Colonic mucosa (tissue), 4 donors: Measurements from ENCODE around the gene RPTOR. TPM values are rescaled to one million over a fixed set of nuclear protein-coding genes. Genes with fewer than 3 reads are reported as not detected.
"Not testable (repeated sequence)": the region's sequence is repeated elsewhere in the genome, so short reads cannot be mapped to it uniquely, and the experiment has no call there.

Experiments
- DNase-seq: peaks from one replicate; pipeline ENCODE4 v3.0.0-alpha.2; 2020
- H3K27ac ChIP-seq: fragments of 200-600 bp; one replicate; pipeline ENCODE4 v1.8.0; 2021
- H3K27me3 ChIP-seq: fragments of 200-600 bp; one replicate; pipeline ENCODE4 v1.8.0; 2021
- H3K36me3 ChIP-seq: fragments of 200-600 bp; one replicate; pipeline ENCODE4 v1.8.0; 2021
- H3K4me1 ChIP-seq: fragments of 200-600 bp; one replicate; pipeline ENCODE4 v1.8.0; 2021; ENCODE audit warnings: mild to moderate bottlenecking
- H3K4me3 ChIP-seq: fragments of 200-600 bp; one replicate; pipeline ENCODE4 v1.8.0; 2021
- H3K9ac ChIP-seq, 2 donors: one replicate each; pipeline ENCODE4 v1.7.0; 2013; ENCODE audit warnings: control low read depth in 2 of 2, low read depth in 2 of 2, low read length in 2 of 2
- H3K9me3 ChIP-seq: fragments of 200-600 bp; one replicate; pipeline ENCODE4 v1.8.0; 2021
- intact Hi-C: fragments of 100-400 bp; cut with DNase I; formaldehyde crosslinking; loops from one replicate; pipeline ENCODE4 v1.14.1; 2022
- total RNA-seq, 2 donors: library from RNA; stranded (reverse); fragmentation: NEBNext Ultra II Directional in 1 of 2; extraction: Animal tissue kit (Norgen Biotek cat#: 25700) in 1 of 2; gene quantifications; one replicate each; pipeline ENCODE4 v1.2.1, GENCODE V29; 2021
- TF ChIP-seq, protein P1 (sequence below): fragments of 200-600 bp; IDR thresholded peaks from one replicate; pipeline ENCODE4 v1.8.0; 2022; ENCODE audit warnings: antibody characterized with exemption, mild to moderate bottlenecking
- donor health status: healthy.
- donor health status: DM: no; HTN: no; CAD: no.
- donor health status: DM: no; HTN: no; CAD: no.

RPTOR gene
- total RNA-seq, 2 donors from 2014 or later = 21.2 to 39.6 TPM

DNA sequence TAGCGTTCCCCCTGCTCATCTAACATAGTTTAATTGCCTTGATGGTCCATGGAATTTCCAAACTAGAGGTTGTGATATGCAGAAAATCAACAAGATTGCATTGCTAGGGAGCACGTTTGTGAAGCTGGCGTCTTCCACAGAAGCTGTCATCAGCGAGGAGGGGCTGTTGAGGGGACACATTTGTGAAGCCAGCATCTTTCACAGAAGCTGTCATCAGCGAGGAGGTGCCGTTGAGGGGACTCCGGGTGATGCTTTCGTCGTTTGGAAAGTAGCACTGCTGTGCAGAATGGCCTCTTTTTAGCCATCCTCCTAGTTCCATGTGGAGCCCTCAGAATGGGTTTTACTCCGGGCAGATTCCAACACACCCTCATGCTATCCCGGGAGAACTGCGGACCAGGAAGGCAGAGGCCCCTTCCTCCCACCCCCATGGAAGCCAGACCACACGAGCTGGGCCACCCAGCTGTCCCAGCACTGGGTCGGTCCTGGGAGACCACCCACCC is 327.4 kb downstream of the RPTOR start:
- Histone ChIP-seq H3K4me3 (no peak overlapping the region), H3K27me3 (no peaks in the 10 kb centered on the region), H3K4me1 (no peaks in the 10 kb centered on the region), H3K27ac (no peak overlapping the region), H3K9ac (no peak overlapping the region), H3K9me3 (no peaks in the 10 kb centered on the region), H3K36me3 (no peaks in the 10 kb centered on the region)
- no peak for DNase-seq
- TF ChIP-seq, protein P1, sequence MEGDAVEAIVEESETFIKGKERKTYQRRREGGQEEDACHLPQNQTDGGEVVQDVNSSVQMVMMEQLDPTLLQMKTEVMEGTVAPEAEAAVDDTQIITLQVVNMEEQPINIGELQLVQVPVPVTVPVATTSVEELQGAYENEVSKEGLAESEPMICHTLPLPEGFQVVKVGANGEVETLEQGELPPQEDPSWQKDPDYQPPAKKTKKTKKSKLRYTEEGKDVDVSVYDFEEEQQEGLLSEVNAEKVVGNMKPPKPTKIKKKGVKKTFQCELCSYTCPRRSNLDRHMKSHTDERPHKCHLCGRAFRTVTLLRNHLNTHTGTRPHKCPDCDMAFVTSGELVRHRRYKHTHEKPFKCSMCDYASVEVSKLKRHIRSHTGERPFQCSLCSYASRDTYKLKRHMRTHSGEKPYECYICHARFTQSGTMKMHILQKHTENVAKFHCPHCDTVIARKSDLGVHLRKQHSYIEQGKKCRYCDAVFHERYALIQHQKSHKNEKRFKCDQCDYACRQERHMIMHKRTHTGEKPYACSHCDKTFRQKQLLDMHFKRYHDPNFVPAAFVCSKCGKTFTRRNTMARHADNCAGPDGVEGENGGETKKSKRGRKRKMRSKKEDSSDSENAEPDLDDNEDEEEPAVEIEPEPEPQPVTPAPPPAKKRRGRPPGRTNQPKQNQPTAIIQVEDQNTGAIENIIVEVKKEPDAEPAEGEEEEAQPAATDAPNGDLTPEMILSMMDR = no peak
- intact Hi-C loops = no loop called here

DNA sequence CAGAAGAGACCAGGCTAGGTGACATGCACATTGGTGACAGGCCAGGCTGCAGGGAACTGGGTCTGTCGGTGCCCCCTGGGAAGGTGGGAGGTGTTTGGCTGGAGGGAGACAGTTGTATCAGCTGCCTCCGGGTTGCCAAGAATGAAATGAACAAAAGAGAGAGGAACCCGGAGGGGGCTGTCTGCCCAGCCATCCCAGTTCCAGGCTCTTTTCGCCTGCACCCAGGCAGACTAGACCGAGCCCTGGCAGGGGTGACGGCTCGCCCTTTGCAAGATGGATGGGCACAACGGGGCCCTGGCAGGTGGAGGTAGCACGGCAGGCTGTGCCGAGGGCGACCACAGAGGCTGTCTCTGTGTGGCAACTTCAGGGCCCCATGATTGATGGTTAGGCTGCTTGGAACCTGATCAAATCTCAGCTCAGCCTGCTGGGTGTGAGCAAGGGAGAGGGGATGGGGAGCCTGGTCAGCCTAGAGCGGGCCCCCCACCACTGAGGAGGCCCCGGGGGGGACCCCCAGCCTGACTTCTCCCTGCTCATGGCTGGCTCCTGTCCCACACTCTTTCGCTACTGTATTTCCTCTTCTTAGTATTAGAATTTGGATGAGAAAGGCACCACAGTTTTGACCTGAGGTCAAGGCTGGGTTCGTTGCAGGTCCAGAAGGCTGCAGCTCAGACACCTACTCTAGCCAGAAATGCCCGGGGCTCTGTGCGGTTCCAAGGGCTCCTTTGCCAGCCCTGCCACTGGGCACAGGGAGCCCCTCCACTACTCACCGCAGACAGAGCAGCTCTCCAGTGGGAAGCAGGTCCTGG is 328.1 kb downstream of the RPTOR start:
- Histone ChIP-seq H3K27me3 (no peaks in the 10 kb centered on the region), H3K27ac (no peak overlapping the region), H3K4me3 (no peak overlapping the region), H3K36me3 (no peaks in the 10 kb centered on the region), H3K4me1 (no peaks in the 10 kb centered on the region), H3K9ac (no peak overlapping the region), H3K9me3 (no peaks in the 10 kb centered on the region)
- intact Hi-C loops = no loop called here
- DNase-seq = no peak
- TF ChIP-seq, protein P1 = no peak

DNA sequence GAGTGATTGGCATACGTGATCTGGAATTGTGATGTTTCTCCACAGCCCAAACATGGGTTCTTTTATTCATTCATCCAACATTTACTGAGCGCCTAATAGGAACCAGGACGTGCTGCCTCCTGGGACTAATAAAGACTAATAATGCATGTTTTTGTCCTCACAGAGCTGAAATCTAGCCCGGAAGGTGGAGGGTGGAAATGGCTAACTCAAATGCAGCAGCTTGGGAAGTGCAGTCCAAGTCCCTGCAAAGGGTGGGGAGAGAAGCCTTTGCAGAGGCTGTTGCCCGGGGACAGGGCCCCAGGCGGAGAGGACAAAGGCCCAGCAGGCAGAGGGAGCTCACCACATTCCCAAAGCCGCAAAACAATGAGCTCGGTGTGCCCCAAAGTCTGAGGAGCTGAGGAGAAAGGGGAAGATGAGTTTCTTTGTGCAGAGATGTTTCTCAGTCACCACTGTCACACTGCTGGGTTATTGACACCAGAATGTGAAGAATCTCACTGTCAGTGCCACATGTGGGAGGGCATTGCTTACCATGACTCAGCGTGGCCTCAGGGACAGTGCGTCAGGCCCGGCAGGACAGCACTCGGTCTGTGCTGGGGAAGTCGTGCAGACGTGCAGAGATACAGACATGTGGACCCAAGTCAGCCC is 328.8 kb downstream of the RPTOR start:
- no peak overlapping the region for H3K27ac ChIP-seq
- no peak for DNase-seq
- no peaks in the 10 kb centered on the region for H3K36me3 ChIP-seq
- no peaks in the 10 kb centered on the region for H3K27me3 ChIP-seq
- no peaks in the 10 kb centered on the region for H3K9me3 ChIP-seq
- no peak overlapping the region for H3K4me3 ChIP-seq
- H3K4me1 ChIP-seq = no peaks in the 10 kb centered on the region
- TF ChIP-seq, protein P1 = no peak
- no peak overlapping the region for H3K9ac ChIP-seq
- intact Hi-C loops = no loop called here

DNA sequence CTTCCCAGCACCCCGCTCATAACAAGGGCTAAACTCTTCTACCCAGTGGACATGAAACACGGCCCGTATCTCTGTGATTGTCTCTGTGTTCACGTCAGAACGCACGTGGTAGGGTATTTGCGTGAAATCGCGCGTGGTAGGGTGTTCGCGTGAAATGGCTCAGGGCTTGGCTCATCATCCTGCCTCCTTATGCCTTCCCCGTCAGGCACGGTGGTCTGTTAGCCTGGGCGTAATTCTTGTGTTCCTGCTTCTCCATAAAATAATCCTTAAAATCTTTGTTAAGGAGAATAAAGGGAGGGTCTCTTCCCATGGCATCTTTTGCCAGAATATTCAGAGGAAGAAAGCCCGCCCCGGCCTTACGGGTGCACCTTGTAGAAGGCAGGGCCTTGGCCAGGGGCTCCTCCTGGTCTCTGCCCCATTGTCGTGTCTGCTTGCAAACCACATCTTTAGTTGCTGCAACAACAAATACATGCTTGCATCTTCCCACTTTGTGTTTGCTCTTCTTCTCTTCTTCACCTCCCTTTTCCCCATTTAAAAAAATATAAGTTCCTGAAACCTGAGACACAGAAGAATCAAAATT is 330.3 kb downstream of the RPTOR start:
- no peak overlapping the region for H3K27ac ChIP-seq
- no peaks in the 10 kb centered on the region for H3K9me3 ChIP-seq
- no peaks in the 10 kb centered on the region for H3K27me3 ChIP-seq
- no peak overlapping the region for H3K9ac ChIP-seq
- H3K36me3 ChIP-seq = no peaks in the 10 kb centered on the region
- H3K4me3 ChIP-seq = no peak overlapping the region
- intact Hi-C loops = no loop called here
- TF ChIP-seq, protein P1 = no peak
- no peak for DNase-seq
- no peaks in the 10 kb centered on the region for H3K4me1 ChIP-seq

DNA sequence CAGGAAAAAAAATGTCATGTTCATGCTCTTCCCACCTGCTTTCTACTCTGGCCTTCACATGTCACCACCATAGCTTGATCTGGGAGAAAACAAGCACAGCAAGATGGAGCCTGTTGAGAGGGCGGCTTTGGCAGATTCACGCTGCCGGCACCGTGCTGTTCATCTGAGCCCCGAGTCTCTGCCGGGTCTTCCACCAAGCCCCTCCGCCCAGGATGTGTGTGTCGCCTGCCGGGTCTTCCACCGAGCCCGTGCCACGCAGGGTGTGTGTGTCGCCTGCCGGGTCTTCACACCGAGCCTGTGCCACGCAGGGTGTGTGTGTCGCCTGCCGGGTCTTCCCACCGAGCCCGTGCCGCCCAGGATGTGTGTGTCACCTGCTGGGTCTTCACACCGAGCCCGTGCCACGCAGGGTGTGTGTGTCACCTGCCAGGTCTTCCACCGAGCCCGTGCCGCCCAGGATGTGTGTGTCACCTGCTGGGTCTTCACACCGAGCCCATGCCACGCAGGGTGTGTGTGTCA is 330.9 kb downstream of the RPTOR start:
- H3K4me3 ChIP-seq, H3K4me1 ChIP-seq, H3K9ac ChIP-seq, H3K27me3 ChIP-seq, H3K9me3 ChIP-seq, DNase-seq, H3K27ac ChIP-seq, intact Hi-C loops, H3K36me3 ChIP-seq: not testable (repeated sequence)

DNA sequence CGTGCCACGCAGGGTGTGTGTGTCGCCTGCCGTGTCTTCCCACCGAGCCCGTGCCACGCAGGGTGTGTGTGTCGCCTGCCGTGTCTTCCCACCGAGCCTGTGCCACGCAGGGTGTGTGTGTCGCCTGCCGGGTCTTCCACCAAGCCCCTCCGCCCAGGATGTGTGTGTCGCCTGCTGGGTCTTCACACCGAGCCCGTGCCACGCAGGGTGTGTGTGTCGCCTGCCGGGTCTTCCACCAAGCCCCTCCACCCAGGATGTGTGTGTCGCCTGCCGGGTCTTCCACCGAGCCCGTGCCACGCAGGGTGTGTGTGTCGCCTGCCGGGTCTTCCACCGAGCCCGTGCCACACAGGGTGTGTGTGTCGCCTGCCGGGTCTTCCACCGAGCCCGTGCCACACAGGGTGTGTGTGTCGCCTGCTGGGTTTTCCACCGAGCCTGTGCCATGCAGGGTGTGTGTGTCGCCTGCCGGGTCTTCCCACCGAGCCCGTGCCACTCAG is 331.9 kb downstream of the RPTOR start:
- intact Hi-C loops, DNase-seq, H3K27ac ChIP-seq, H3K36me3 ChIP-seq, H3K27me3 ChIP-seq, H3K9ac ChIP-seq, H3K4me3 ChIP-seq, H3K4me1 ChIP-seq, H3K9me3 ChIP-seq: not testable (repeated sequence)
